GM18951 (cell line): Measurements from ENCODE around the gene FZD2.
"Not testable (repeated sequence)": the region's sequence is repeated elsewhere in the genome, so short reads cannot be mapped to it uniquely, and the experiment has no call there.

Experiments
- POLR2A ChIP-seq: IDR thresholded peaks from 4 replicates; pipeline ENCODE4 v1.6.1; 2011; ENCODE audit warnings: mild to moderate bottlenecking; ENCODE audit not compliant: insufficient read length, insufficient read depth; ENCODE audit errors: extremely low read depth
- in situ Hi-C: fragments of 300-500 bp; cut with MboI; formaldehyde crosslinking; loops from one replicate; pipeline ENCODE4 v1.12.0; 2022; ENCODE audit warnings: low sequenced_read_pairs, mixed read lengths, inconsistent platforms; ENCODE audit not compliant: unreplicated experiment

FZD2 gene

DNA sequence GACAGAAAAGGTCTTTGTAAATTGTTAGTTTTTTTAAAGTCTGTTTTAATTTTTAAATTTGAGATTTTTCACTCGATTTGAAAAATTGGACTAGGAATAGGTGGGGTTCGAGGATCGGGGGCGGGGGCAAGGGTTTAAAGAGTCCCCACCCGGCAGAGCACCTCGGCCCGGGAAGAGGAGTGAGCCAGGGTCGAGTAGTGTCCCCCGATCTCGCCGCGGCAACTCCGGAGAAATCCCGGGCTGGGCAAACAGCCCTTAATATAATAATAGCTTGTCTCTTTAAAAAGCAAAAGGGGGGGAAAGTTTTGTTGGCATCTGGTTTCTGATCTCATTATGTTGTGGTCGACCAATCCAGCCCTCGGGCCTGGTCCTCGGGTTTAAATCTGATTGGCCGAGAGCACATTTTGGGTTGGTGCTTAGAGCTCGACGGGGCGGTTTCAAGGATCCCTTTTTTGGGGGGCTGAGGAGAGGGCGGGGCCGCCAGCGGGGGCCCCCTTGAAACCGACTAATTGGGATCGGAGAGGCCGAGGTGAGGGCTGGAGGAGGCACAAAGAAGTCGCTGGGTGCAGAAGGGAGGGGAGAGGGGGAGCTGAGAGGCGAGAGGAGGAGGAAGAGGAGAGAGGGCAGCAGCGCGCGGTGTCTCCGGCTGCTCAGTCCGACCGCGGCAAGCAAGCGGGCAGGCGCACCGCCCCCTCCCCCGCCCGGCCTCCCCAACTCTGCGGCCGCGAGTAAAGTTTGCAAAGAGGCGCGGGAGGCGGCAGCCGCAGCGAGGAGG is at the start of gene FZD2:
Gene FZD2, plus strand, starts transcription at position 653 of the 775 bp plus-strand sequence. CDS start 205 bp downstream, outside the sequence.
- in situ Hi-C loops, result no loop called here
- no peak for TF ChIP-seq POLR2A

DNA sequence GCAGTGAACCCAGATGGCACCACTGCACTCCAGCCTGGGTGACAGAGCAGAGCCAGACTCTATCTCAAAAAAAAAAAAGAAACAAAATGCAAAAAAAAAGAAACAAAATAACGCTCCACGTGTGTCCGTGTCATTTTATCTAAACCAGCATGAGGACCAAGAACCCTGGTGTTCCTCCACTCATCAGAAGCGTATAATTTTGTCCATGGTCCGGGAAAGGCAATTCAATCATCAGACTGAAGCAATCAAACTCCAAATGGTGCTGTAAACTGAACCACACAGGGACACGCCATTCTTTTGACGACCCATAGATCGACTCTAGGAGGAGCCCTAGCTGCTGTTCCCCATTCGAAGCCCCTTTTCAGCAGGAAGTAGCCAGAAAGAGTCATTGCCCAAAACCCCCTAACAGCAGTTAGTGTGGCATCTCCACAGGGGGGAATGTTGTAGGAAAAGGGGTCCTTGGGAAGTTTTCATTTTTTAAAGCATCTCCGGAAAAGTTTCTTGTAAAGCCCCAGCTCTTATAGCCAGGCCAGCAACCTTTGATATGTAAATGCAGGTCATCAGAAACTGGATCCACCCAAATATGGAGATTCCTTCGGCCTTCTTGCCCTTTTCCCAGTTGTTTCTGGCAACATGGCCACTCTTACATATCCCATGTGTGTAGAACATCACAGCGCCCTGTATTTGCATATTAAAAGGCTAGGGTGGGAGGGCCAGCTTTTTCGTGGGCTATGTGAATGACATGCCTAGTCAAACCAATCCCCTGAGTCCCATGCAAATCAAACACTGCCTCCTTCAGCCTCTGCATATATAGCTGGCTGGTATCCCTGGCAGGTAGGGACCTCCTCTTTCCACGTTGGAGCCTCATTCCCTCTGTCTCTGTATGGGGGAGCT is 45.8 kb upstream of the FZD2 start:
- in situ Hi-C loops, result loop anchor here (25.0 kb wide), 1 partner anchor 299 kb away; the partner anchor contains the start of gene UBTF

DNA sequence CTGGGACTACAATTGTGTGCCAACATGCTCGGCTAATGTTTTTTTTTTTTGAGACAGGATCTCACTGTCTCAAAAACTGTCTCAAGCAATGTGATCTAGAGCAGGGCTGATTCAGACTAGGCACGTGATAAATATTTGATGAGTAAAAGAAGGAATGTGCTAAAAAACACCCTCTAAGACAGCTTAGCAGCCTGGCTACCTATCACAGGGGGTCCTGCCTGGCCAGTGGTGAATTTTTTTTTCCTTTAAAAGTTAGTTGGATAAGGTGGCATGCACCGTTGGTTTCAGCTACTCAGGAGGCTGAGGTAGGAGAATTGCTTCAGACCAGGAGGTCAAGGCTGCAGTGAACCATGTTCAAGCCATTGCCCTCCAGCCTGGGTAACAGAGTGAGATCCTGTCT is 39.3 kb upstream of the FZD2 start:
- no peak for TF ChIP-seq POLR2A
- in situ Hi-C loops, result loop anchor here (25.0 kb wide), 1 partner anchor 306 kb away; the partner anchor contains the start of gene UBTF

DNA sequence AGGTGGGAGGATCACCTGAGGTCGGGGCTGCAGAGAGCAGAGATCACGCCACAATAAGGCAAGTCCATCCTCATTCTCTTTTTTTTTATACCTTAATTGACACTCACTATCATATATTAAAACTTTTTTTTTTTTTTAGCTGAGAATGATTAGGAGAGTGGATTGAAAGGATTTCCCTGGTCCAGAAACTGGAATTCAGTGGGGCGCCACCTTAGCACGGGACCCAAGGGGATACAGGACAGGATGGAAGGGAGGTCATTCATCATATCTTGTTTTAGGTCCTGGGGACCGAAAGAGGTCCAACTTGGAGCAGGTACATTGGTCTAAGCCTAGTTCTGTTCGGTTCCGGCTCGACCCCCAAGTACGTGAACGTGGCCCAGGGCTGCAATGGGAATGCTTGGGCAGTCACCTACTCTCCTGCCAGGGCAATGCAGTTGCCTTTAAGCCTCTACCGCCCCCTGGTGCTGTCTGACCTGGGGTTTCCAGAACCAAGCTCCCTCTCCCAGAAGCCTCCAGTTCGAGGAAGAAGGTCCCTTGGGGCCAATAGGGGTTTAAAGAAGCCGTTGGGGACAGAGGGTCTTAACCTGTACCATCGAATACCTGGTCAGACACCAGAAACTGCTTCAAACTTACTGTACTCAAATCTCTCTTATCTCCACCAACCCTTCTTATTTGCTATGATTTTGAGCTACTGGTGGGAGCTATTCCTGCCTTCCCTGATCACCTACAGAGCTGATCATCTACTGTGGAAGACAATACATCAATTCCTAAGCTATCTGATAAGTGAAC is 34.2 kb upstream of the FZD2 start:
- in situ Hi-C loops, result loop anchor here (25.0 kb wide), 1 partner anchor 311 kb away; the partner anchor contains the start of gene UBTF
- TF ChIP-seq POLR2A, result no peak

DNA sequence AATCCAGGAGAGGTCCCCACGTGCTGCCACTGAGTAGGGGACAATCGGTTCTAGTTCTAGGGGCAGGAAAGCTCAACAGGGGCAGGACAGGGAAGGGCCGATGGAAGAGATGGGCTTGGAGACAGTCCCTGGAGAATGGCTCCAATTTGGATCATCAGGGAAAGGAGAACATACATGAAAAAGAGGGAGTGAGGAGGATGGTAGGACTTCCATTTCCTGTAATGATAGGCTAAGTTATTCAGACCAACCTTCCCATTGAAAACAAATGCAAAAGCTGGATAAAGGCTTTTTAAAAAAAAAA is 33.7 kb upstream of the FZD2 start:
- in situ Hi-C loops, result loop anchor here (25.0 kb wide), 1 partner anchor 311 kb away; the partner anchor contains the start of gene UBTF

DNA sequence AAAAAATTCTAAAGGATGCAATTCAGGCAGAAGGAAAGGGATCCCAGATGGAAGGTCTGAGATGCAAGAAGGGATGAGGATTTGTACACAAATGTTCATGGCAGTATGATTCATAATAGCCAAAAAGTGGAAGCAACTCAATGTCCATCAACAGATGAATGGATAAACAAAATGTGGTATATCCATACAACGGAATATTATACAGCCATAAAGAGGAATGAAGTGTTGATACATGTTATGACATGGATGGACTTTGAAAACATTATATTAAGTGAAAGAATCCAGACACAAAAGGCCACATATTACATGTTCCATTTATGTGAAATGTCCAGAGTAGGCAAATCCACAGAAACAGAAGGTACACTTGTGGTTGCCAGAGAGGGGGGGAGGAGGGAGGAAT is 30.2 kb upstream of the FZD2 start:
- in situ Hi-C loops, result no loop called here

More for the DNA sequence above, 33.7 kb upstream of the FZD2 start:
- no peak for TF ChIP-seq POLR2A

DNA sequence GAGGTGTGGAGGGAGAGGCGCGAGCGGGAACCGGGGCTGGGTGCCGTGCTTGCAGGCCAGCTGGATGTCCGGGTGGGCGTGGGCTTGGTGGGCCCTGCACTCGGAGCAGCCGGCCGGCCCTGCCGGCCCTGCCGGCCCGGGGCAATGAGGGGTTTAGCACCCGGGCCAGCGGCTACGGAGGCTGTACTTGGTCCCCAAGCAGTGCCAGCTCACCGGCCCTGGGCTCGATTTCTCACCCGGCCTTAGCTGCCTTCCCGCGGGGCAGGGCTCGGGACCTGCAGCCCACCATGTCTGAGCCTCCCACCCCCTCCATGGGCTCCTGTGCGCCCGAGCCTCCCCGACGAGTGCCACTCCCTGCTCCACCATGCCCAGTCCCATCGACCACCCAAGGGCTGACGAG is 29.3 kb upstream of the FZD2 start:
- TF ChIP-seq POLR2A, result no peak
- in situ Hi-C loops, result no loop called here

More for the DNA sequence above, 30.2 kb upstream of the FZD2 start:
- TF ChIP-seq POLR2A, result no peak

DNA sequence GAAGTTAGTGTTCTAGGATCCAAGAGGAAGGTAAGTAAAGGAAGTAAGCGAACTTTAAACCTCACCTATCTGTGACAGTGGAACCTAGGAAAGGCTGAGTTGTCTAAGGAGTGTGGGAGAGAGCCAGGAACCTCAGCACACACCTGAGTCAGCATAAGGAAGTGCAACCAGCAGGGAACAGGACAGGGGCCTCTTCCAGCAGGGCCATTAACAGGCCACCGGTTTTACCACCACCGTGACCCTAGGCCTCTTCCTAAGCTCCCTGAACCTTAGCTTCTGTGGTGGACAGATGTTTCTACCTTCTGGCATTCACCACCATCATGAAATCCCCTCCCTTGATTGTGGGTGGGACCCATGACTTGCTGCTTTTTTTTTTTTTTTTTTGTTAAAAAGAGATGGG is 27.4 kb upstream of the FZD2 start:
- in situ Hi-C loops, result no loop called here
- no peak for TF ChIP-seq POLR2A

DNA sequence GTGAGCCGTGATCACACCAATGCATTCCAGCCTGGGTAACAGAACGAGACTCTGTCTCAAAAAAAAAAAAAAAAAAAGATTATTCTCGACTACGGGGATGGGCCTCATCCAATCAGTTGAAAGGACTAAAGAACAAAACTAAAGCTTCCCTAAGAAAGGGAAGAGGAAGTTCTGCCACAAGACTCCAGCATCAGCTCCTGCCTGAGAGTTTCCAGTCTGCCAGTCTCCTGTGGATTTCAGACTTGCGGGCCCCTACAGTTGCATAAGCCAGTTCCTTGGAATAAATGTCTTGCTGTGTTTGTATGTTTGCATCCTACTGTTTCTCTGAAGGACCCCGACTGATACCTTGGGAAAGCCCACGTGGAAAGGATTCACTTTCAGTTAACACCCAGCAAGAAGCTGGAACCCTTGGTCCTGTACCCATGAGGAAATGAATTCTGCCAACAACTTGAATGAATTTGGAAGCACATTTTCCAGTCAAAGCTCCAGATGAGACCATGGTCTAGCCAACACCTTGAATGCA is 26.3 kb upstream of the FZD2 start:
- TF ChIP-seq POLR2A, result no peak
- in situ Hi-C loops, result no loop called here

DNA sequence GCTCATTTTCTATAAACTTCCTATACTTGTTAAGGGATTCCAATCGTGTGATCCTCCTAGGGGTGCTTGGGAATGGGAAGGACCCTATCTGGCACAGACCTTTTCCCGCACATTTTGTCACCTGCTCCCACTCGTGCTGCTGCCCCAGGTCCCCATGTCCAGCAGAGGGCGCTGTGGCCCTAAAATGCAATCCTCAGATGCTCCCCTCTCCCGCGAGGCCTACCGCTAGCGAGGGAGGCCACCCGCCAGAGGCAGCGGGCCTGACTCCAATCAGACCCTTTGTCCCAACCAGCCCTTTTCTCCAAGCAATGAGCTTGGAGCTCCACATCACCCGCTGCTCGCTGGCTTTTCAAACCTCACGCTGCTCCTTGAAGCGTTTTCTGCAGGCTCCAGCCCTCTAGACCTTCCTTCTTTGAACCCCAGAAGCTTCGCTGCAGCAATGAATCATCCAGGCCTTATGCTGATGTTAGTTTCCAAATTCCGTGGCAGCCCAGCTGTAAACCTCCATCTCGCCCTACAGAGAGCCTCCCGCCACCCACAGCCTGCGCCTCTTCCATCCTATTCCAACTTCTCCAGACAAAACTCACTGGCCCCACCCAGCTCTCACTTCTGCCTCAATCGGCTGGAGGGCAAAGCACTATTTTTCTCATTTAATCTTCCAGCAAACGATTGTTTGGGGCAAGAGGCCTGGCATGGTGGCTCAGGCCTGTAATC is 23.6 kb upstream of the FZD2 start:
- in situ Hi-C loops, result no loop called here

DNA sequence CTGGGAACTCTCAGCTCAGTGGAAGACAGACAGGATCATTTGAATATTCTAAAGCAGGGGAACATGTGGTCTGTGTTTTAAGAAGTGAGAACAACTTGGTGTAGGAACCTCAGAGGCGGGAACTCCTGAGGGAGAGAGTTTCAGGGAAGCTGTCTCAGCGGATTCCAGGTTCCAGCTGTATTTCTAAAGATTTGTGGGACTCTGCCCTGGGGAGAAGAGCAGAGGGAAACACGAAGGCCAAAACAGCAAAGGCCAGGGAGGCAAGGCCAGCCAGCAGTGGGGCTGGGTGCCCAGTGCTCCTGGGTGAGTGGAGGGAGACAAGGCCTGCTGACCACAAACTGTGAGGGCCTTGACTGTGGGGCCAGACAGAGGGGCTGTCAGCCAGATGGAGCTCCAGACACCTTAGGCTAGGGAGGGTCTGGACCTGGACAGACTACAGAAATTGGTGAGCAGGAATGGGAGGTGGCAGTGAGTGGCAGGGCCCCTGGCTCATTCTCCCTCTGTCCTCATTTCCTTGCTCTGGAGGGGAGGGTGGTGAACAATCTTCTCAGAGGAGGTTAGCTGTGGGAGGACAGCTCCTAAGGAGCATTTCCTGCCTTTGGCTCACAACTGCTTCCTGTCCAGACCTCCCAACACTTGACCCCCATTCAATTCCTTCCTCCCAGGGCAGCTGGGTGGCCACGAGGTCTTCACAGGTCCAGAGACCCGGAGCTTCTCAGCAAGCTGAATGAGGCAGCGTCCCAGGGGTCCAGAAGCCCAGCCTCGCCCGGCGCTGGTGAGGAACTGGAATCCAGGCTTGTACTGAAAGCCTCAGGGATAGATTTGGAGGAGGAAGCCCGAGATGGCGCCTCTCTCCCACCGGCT is 21.0 kb upstream of the FZD2 start:
- no peak for TF ChIP-seq POLR2A
- in situ Hi-C loops, result no loop called here

More for the DNA sequence above, 23.6 kb upstream of the FZD2 start:
- TF ChIP-seq POLR2A, result no peak

DNA sequence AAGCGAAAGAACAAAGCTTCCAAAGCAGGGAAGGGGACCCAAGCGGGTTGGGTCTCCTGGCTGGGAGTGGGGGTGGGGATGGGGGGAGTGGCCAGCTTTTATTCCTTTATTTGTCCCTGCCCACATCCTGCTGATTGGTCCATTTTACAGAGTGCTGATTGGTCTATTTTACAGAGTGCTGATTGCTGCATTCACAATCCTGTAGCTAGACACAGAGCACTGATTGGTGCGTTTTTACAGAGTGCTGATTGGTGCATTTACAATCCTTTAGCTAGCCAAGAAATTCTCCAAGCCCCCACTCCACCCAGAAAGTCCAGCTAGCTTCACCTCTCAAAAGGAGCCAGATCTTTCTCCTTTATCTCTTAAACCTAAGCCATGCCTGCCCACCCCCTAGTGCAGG is 19.4 kb upstream of the FZD2 start:
- in situ Hi-C loops, result not testable (repeated sequence)
